SK-N-SH (cell line): ENCODE results near the gene KAT2A. TPM values are rescaled to one million over a fixed set of nuclear protein-coding genes. Genes with fewer than 3 reads are reported as not detected.

Source experiments
- CTCF ChIA-PET: fragments of 300-600, 350-600 bp; formaldehyde crosslinking; extraction: SDS; loops from one replicate; lab custom pipeline; 2021; lab: Yijun Ruan, JAX
- POLR2A ChIA-PET: fragments of 350-600 bp; sonication (Branson Sonifier 250); formaldehyde crosslinking; extraction: SDS; loops from one replicate; lab custom pipeline; 2020; ENCODE audit warnings: antibody characterized with exemption, inconsistent platforms; lab: Yijun Ruan, JAX
- DNase-seq: peaks from one replicate; pipeline ENCODE4 v3.0.0; 2012
- H2AFZ ChIP-seq: fragments of 200-600 bp; sonication (generic); 2 replicates; pipeline ENCODE4 v1.8.1; 2016; ENCODE audit warnings: antibody characterized with exemption, mild to moderate bottlenecking, low read depth
- H3F3A ChIP-seq: fragments of 200-600 bp; sonication (generic); replicated peaks from 2 replicates; pipeline ENCODE3; 2016; ENCODE audit warnings: antibody characterized with exemption, mild to moderate bottlenecking; ENCODE audit not compliant: insufficient read depth
- H3K27ac ChIP-seq, 2 experiments: fragments of 200-500 bp in 1 of 2; fragments of 200-600 bp in 1 of 2; sonication (Bioruptor generic) in 1 of 2; sonication (generic), shearing (Covaris generic) in 1 of 2; 2 replicates each; pipeline versions ENCODE4 v1.5.1 to v1.6.1; 2014 to 2016; ENCODE audit warnings: low read depth in 2 of 2, inconsistent platforms in 1 of 2, low read length in 1 of 2, mild to moderate bottlenecking in 1 of 2, mixed read lengths in 1 of 2
- H3K27me3 ChIP-seq: fragments of 200-600 bp; sonication (generic), shearing (Covaris generic); 2 replicates; pipeline ENCODE4 v1.6.1; 2016; ENCODE audit warnings: mixed run types; ENCODE audit not compliant: insufficient read depth
- H3K36me3 ChIP-seq, 2 experiments: fragments of 200-500 bp in 1 of 2; fragments of 200-600 bp in 1 of 2; sonication (Bioruptor generic) in 1 of 2; sonication (generic) in 1 of 2; replicated peaks in 1 of 2; 2 replicates each; pipeline versions ENCODE3 to v1.5.1; 2014 to 2016; ENCODE audit warnings: low read length in 1 of 2, mild to moderate bottlenecking in 1 of 2; ENCODE audit not compliant: insufficient read depth in 2 of 2, control insufficient read depth in 1 of 2
- H3K4me1 ChIP-seq, 2 experiments: fragments of 200-500 bp in 1 of 2; fragments of 200-600 bp in 1 of 2; sonication (Bioruptor generic) in 1 of 2; sonication (generic), shearing (Covaris generic) in 1 of 2; 2 replicates each; pipeline versions ENCODE4 v1.5.1 to v1.6.1; 2014 to 2016; ENCODE audit warnings: low read depth in 1 of 2, low read length in 1 of 2, mixed run types in 1 of 2; ENCODE audit not compliant: insufficient read depth in 2 of 2, control insufficient read depth in 1 of 2
- H3K4me2 ChIP-seq: fragments of 200-600 bp; sonication (generic), shearing (Covaris generic); 2 replicates; pipeline ENCODE4 v1.6.1; 2017; ENCODE audit warnings: mixed run types
- H3K4me3 ChIP-seq, 2 experiments: fragments of 200-500 bp in 1 of 2; fragments of 200-600 bp in 1 of 2; sonication (Bioruptor generic) in 1 of 2; sonication (generic), shearing (Covaris generic) in 1 of 2; 2 replicates each; pipeline versions ENCODE4 v1.5.1 to v1.8.1; 2014 to 2016; ENCODE audit warnings: low read depth in 2 of 2, inconsistent platforms in 1 of 2, low read length in 1 of 2, mild to moderate bottlenecking in 1 of 2, mixed read lengths in 1 of 2, moderate library complexity in 1 of 2
- H3K79me2 ChIP-seq: fragments of 200-600 bp; sonication (generic); 2 replicates; pipeline ENCODE4 v1.8.1; 2017; ENCODE audit warnings: mild to moderate bottlenecking; ENCODE audit not compliant: insufficient read depth
- H3K9ac ChIP-seq: fragments of 200-600 bp; sonication (generic); 2 replicates; pipeline ENCODE4 v1.6.1; 2017; ENCODE audit warnings: mixed run types
- H3K9me2 ChIP-seq: fragments of 200-600 bp; sonication (generic); 2 replicates; pipeline ENCODE4 v1.6.1; 2017; ENCODE audit warnings: mixed run types
- H3K9me3 ChIP-seq: fragments of 200-600 bp; sonication (generic); 2 replicates; pipeline ENCODE4 v1.6.1; 2017; ENCODE audit warnings: mixed run types, mild to moderate bottlenecking, moderate library complexity
- H4K20me1 ChIP-seq: fragments of 200-600 bp; sonication (generic); 2 replicates; pipeline ENCODE4 v1.6.1; 2017; ENCODE audit warnings: mild to moderate bottlenecking, mixed run types; ENCODE audit not compliant: insufficient read depth
- FOSL2 ChIP-seq: IDR thresholded peaks from 2 replicates; pipeline ENCODE4 v1.4.0; 2012; ENCODE audit warnings: low read depth, mild to moderate bottlenecking, moderate library complexity, borderline replicate concordance
- FOXM1 ChIP-seq: IDR thresholded peaks from 2 replicates; pipeline ENCODE4 v1.4.0; 2012; ENCODE audit warnings: low read depth, mild to moderate bottlenecking
- GABPA ChIP-seq: IDR thresholded peaks from 2 replicates; pipeline ENCODE4 v1.4.0; 2012; ENCODE audit warnings: low read depth, mild to moderate bottlenecking
- GATA2 ChIP-seq: sonication (generic); formaldehyde crosslinking; IDR thresholded peaks from 2 replicates; pipeline ENCODE4 v1.5.0; 2020; ENCODE audit warnings: mild to moderate bottlenecking, missing genetic modification reagents
- MEF2A ChIP-seq: IDR thresholded peaks from 2 replicates; pipeline ENCODE4 v1.4.0; 2012; ENCODE audit warnings: low read depth, borderline replicate concordance
- NFIC ChIP-seq: IDR thresholded peaks from 2 replicates; pipeline ENCODE4 v1.4.0; 2012; ENCODE audit warnings: borderline replicate concordance
- PBX3 ChIP-seq: IDR thresholded peaks from 2 replicates; pipeline ENCODE4; 2012
- RCOR1 ChIP-seq: fragments of 150-350 bp; IDR thresholded peaks from 2 replicates; pipeline ENCODE4 v1.6.1; 2017; ENCODE audit warnings: antibody characterized with exemption, low read length
- RFX5 ChIP-seq: IDR thresholded peaks from 2 replicates; pipeline ENCODE4 v1.6.1; 2012; ENCODE audit warnings: mild to moderate bottlenecking, improper control_type of control experiment, low read length
- SMC3 ChIP-seq: IDR thresholded peaks from 2 replicates; pipeline ENCODE4 v1.6.1; 2012; ENCODE audit warnings: low read depth, low read length, improper control_type of control experiment
- TAF1 ChIP-seq: IDR thresholded peaks from 2 replicates; pipeline ENCODE4 v1.6.1; 2012; ENCODE audit warnings: low read depth, mild to moderate bottlenecking, low read length, moderate library complexity, borderline replicate concordance
- TCF12 ChIP-seq: IDR thresholded peaks from 2 replicates; pipeline ENCODE4 v1.4.0; 2012
- YY1 ChIP-seq: IDR thresholded peaks from 2 replicates; pipeline ENCODE4 v1.4.0; 2012; ENCODE audit warnings: low read depth, mild to moderate bottlenecking
- ZBTB33 ChIP-seq: IDR thresholded peaks from 2 replicates; pipeline ENCODE4 v1.4.0; 2012; ENCODE audit warnings: low read depth, borderline replicate concordance
- WGBS: methylation state at CpG from one replicate; pipeline ENCODE4 v1.1.6; 2017; ENCODE audit warnings: low lambda C conversion rate; 5-methylcytosine and 5-hydroxymethylcytosine counted together
- polyA plus RNA-seq, 3 experiments: library from polyadenylated mRNA; depleted of rRNA; stranded (reverse); fragments of >200 nt; gene quantifications; 2 replicates each; pipeline ENCODE4 v1.2.3, GENCODE V29; 2012
- TF ChIP-seq, protein P1 (sequence below): fragments of 150-350 bp; IDR thresholded peaks from 2 replicates; pipeline ENCODE4 v1.6.1; 2017; ENCODE audit warnings: antibody characterized with exemption, low read length, low read depth, borderline replicate concordance
- TF ChIP-seq, protein P2 (sequence below): IDR thresholded peaks from 2 replicates; pipeline ENCODE4 v1.4.0; 2012; ENCODE audit warnings: low read depth
- TF ChIP-seq, protein P3 (sequence below): fragments of 150-350 bp; IDR thresholded peaks from 2 replicates; pipeline ENCODE4 v1.6.1; 2016; ENCODE audit warnings: mild to moderate bottlenecking, low read depth, low read length
- TF ChIP-seq, protein P4 (sequence below): IDR thresholded peaks from 2 replicates; pipeline ENCODE4 v1.4.0; 2012; ENCODE audit warnings: low read depth, borderline replicate concordance

KAT2A gene
- polyA plus RNA-seq, 1 of the 3 experiments (the other 2 are of a cell fraction) = 45.1 TPM

DNA sequence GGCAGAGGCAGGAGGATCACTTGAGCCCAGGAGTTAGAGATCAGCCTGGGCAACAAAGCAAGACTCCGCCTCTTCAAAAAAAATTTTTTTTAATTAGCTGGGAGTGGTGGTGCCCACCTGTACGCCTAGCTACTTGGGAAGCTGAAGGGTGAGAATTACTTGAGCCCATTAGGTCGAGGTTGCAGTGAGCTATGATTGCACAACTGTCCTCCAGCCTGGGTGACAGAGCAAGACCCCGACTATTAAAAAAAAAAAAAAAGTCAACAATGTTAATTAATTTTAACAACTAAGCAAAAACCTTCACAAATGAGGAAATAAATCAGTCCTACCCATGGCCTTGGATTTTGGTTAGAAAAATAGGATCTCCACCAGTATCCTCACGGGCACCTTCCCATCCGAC, 14.0 kb downstream of the KAT2A start:
- ChIA-PET POLR2A (interaction anchor here (0.6 kb wide), 1 partner anchor 122 kb away, joined by 3 read pairs; no protein-coding TSS in a partner anchor), CTCF (interaction anchor here (1.0 to 29.9 kb wide), 6 partner anchors 9 to 144 kb away, joined by 4 to 496 read pairs (median 10); partner anchors contain the start of genes DNAJC7 and NKIRAS2)
- Histone ChIP-seq H3K4me2 (peak overlapping the region; percentile 87), H3K9me3 (no peaks in the 10 kb centered on the region), H3K27me3 (no peaks in the 10 kb centered on the region), H3K9me2 (no peaks in the 10 kb centered on the region), H2AFZ (peak overlapping the region; percentile 86; the same call in 1 of the 2 replicates), H3F3A (no peaks in the 10 kb centered on the region), H3K27ac (no peak overlapping the region), H4K20me1 (no peaks in the 10 kb centered on the region), H3K4me1 (peaks cover 0 to 11% of the 10 kb centered on the region in 2 experiments; a peak in 1 of 4 replicates), H3K36me3 (no peaks in the 10 kb centered on the region), H3K79me2 (no peaks in the 10 kb centered on the region), H3K4me3 (peak overlapping the region; percentile 41 to 59), H3K9ac (no peak overlapping the region)
- WGBS = 48% methylated on average over 6 of the region's 6 CpGs
- TF ChIP-seq, protein P1, sequence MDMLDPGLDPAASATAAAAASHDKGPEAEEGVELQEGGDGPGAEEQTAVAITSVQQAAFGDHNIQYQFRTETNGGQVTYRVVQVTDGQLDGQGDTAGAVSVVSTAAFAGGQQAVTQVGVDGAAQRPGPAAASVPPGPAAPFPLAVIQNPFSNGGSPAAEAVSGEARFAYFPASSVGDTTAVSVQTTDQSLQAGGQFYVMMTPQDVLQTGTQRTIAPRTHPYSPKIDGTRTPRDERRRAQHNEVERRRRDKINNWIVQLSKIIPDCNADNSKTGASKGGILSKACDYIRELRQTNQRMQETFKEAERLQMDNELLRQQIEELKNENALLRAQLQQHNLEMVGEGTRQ = no peak
- TF ChIP-seq, protein P2, sequence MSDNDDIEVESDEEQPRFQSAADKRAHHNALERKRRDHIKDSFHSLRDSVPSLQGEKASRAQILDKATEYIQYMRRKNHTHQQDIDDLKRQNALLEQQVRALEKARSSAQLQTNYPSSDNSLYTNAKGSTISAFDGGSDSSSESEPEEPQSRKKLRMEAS = no peak
- TF ChIP-seq YY1 (no peak), FOXM1 (no peak), GATA2 (CRISPR knock-in tag) (no peak), TCF12 (no peak), GABPA (no peak)
- TF ChIP-seq, protein P3, sequence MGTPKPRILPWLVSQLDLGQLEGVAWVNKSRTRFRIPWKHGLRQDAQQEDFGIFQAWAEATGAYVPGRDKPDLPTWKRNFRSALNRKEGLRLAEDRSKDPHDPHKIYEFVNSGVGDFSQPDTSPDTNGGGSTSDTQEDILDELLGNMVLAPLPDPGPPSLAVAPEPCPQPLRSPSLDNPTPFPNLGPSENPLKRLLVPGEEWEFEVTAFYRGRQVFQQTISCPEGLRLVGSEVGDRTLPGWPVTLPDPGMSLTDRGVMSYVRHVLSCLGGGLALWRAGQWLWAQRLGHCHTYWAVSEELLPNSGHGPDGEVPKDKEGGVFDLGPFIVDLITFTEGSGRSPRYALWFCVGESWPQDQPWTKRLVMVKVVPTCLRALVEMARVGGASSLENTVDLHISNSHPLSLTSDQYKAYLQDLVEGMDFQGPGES = no peak
- TF ChIP-seq, protein P4, sequence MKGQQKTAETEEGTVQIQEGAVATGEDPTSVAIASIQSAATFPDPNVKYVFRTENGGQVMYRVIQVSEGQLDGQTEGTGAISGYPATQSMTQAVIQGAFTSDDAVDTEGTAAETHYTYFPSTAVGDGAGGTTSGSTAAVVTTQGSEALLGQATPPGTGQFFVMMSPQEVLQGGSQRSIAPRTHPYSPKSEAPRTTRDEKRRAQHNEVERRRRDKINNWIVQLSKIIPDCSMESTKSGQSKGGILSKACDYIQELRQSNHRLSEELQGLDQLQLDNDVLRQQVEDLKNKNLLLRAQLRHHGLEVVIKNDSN = no peak
- no peak for DNase-seq

- no peaks in the 10 kb centered on the region for H3K27me3 ChIP-seq
- no peak overlapping the region for H3K9ac ChIP-seq
- no peak for DNase-seq
- H3K4me3 ChIP-seq = no peak overlapping the region
- H3K36me3 ChIP-seq = no peaks in the 10 kb centered on the region
- H3K4me2 ChIP-seq = no peak overlapping the region
- no peaks in the 10 kb centered on the region for H3K9me3 ChIP-seq
- CTCF ChIA-PET = interaction anchor here (15.2 to 29.9 kb wide), 2 partner anchors 39 to 82 kb away, joined by 187 to 496 read pairs; partner anchors contain the start of genes DNAJC7 and NKIRAS2
- H3K4me1 ChIP-seq = peaks cover 0 to 10% of the 10 kb centered on the region in 2 experiments; a peak in 1 of 4 replicates
- no peak overlapping the region for H2AFZ ChIP-seq
- H3K27ac ChIP-seq = no peak overlapping the region
- no peaks in the 10 kb centered on the region for H3K79me2 ChIP-seq
- 67% methylated on average over 2 of the region's 2 CpGs for WGBS
- no peaks in the 10 kb centered on the region for H4K20me1 ChIP-seq
- no peaks in the 10 kb centered on the region for H3F3A ChIP-seq
- POLR2A ChIA-PET = interaction anchor here (1.5 kb wide), 1 partner anchor 79 kb away, joined by 5 read pairs; no protein-coding TSS in a partner anchor
- no peaks in the 10 kb centered on the region for H3K9me2 ChIP-seq
- TF ChIP-seq RCOR1 (no peak), MEF2A (no peak), FOSL2 (no peak), NFIC (no peak), TCF12 (no peak), TAF1 (no peak), SMC3 (no peak), RFX5 (no peak), PBX3 (no peak), ZBTB33 (no peak)
- TF ChIP-seq, protein P2 = no peak
Observed at GRCh38 chr17:42106009-42106408, 15.2 kb downstream of the KAT2A start.
